Uterus (tissue), 2 donors: Measurements from ENCODE around the gene KCND3.

Experiments
- CTCF ChIP-seq, 4 experiments: fragments of 200-600 bp in 2 of 4; fragments of 450-650 bp in 2 of 4; sonication (generic) in 2 of 4; IDR thresholded peaks; one replicate each; pipeline ENCODE4 v1.5.1; 2016 to 2019; ENCODE audit warnings: antibody characterized with exemption in 4 of 4, mild to moderate bottlenecking in 2 of 4, moderate library complexity in 1 of 4
- POLR2A ChIP-seq, 2 donors: fragments of 450-650 bp; IDR thresholded peaks; one replicate each; pipeline ENCODE4 v1.6.1; 2016; ENCODE audit warnings: antibody characterized with exemption in 2 of 2, mild to moderate bottlenecking in 1 of 2, moderate library complexity in 1 of 2

DNA sequence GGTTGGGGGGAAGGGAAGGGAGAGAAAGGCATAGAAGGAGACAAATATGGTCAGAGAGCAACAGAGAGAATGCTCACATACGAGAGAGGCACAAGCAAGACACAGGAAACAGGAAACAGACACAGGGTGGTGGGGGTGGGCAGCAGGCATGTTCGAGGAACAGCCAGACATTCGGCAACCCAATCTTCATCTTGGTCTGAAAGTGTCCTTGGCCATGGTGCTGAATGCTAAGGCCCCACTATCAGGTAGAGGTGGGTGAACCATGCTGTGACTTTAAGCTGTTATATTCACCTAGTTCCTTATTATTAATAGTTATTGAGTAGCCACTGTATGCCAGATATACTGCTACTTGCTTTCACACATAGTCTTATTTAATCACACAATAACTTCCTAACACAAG lies 124.6 kb downstream of the KCND3 start:
- TF ChIP-seq CTCF (IDR thresholded peaks at IDR 0.05) (no peak), POLR2A (IDR thresholded peaks at IDR 0.05) (no peak)
